ENCODE data around the gene LTF. TPM values are rescaled to one million over a fixed set of nuclear protein-coding genes. Genes with fewer than 3 reads are reported as not detected.
"Not testable (repeated sequence)": the region's sequence is repeated elsewhere in the genome, so short reads cannot be mapped to it uniquely, and the experiment has no call there.

LTF gene
- total RNA-seq, 1 experiment from 2014 or later: not detected

GRCh38 chr3:46453526-46454208, 11.0 kb downstream of the LTF start:
- in situ Hi-C loops (cut with HindIII; ENCODE audit: low sequenced_read_pairs): no loop called here
- DNase-seq (ENCODE audit: low spot score): no peak

- in situ Hi-C loops (cut with HindIII; ENCODE audit: low sequenced_read_pairs): no loop called here
- peak; percentile 12 for DNase-seq (ENCODE audit: low spot score)
These were observed 14.8 kb downstream of the LTF start for GRCh38 chr3:46449755-46450552.

- in situ Hi-C loops (cut with HindIII; ENCODE audit: low sequenced_read_pairs): no loop called here
- DNase-seq (ENCODE audit: low spot score): no peak
These were observed 16.0 kb downstream of the LTF start for GRCh38 chr3:46448721-46449120.

GRCh38 chr3:46447228-46447985, 17.3 kb downstream of the LTF start:
- in situ Hi-C loops (cut with HindIII; ENCODE audit: low sequenced_read_pairs): no loop called here
- no peak for DNase-seq (ENCODE audit: low spot score)

- DNase-seq (ENCODE audit: low spot score): no peak
- in situ Hi-C loops (cut with HindIII; ENCODE audit: low sequenced_read_pairs): no loop called here
These were observed 21.9 kb downstream of the LTF start for GRCh38 chr3:46442576-46443530.

GRCh38 chr3:46440531-46441294, 24.0 kb downstream of the LTF start:
- no peak for DNase-seq (ENCODE audit: low spot score)
- in situ Hi-C loops (cut with HindIII; ENCODE audit: low sequenced_read_pairs): no loop called here

- in situ Hi-C loops (cut with HindIII; ENCODE audit: low sequenced_read_pairs): no loop called here
- peak; percentile 73 for DNase-seq (ENCODE audit: low spot score)
These were observed 25.9 kb downstream of the LTF start for GRCh38 chr3:46438831-46439230.

- in situ Hi-C loops (cut with HindIII; ENCODE audit: low sequenced_read_pairs): no loop called here
- no peak for DNase-seq (ENCODE audit: low spot score)
These were observed 29.5 kb downstream of the LTF start for GRCh38 chr3:46435081-46435726.

GRCh38 chr3:46433841-46434240, 30.9 kb downstream of the LTF start:
- DNase-seq (ENCODE audit: low spot score): no peak

GRCh38 chr3:46433118-46433517, 31.6 kb downstream of the LTF start:
- DNase-seq (ENCODE audit: low spot score); in situ Hi-C loops (cut with HindIII; ENCODE audit: low sequenced_read_pairs): not testable (repeated sequence)

More at GRCh38 chr3:46433841-46434240, 30.9 kb downstream of the LTF start:
- in situ Hi-C loops (cut with HindIII; ENCODE audit: low sequenced_read_pairs): no loop called here

- DNase-seq (ENCODE audit: low spot score); in situ Hi-C loops (cut with HindIII; ENCODE audit: low sequenced_read_pairs): not testable (repeated sequence)
These were observed 32.8 kb downstream of the LTF start for GRCh38 chr3:46431905-46432304.

GRCh38 chr3:46430879-46431278, 33.8 kb downstream of the LTF start:
- DNase-seq (ENCODE audit: low spot score); in situ Hi-C loops (cut with HindIII; ENCODE audit: low sequenced_read_pairs): not testable (repeated sequence)

GRCh38 chr3:46429671-46430070, 35.0 kb downstream of the LTF start:
- no peak for DNase-seq (ENCODE audit: low spot score)
- in situ Hi-C loops (cut with HindIII; ENCODE audit: low sequenced_read_pairs): no loop called here

GRCh38 chr3:46429250-46429649, 35.5 kb downstream of the LTF start:
- in situ Hi-C loops (cut with HindIII; ENCODE audit: low sequenced_read_pairs): no loop called here
- DNase-seq (ENCODE audit: low spot score): no peak

GRCh38 chr3:46427916-46428833, 36.5 kb downstream of the LTF start:
- in situ Hi-C loops (cut with HindIII; ENCODE audit: low sequenced_read_pairs): no loop called here

GRCh38 chr3:46427404-46427803, 37.3 kb downstream of the LTF start:
- in situ Hi-C loops (cut with HindIII; ENCODE audit: low sequenced_read_pairs); DNase-seq (ENCODE audit: low spot score): not testable (repeated sequence)

More at GRCh38 chr3:46427916-46428833, 36.5 kb downstream of the LTF start:
- DNase-seq (ENCODE audit: low spot score): no peak

- DNase-seq (ENCODE audit: low spot score); in situ Hi-C loops (cut with HindIII; ENCODE audit: low sequenced_read_pairs): not testable (repeated sequence)
These were observed 38.2 kb downstream of the LTF start for GRCh38 chr3:46426476-46426875.
